IPS-18c (cell line): Measurements from ENCODE around the gene ROR1.

Source experiments
- H3K4me3 ChIP-seq: 2 replicates; pipeline ENCODE4 v1.7.0; 2013; ENCODE audit warnings: low read depth, mild to moderate bottlenecking, low read length, moderate library complexity; ENCODE audit not compliant: insufficient read depth
- H3K9me3 ChIP-seq: one replicate; pipeline ENCODE4 v1.6.1; 2013; ENCODE audit warnings: mild to moderate bottlenecking, low read length, moderate library complexity; ENCODE audit not compliant: control insufficient read depth, insufficient read depth

ROR1 gene

GRCh38 chr1:63880958-63881576 is 107.2 kb downstream of the ROR1 start:
- Histone ChIP-seq H3K4me3 (no peak overlapping the region), H3K9me3 (no peaks in the 10 kb centered on the region)

GRCh38 chr1:63882048-63882704 is 108.4 kb downstream of the ROR1 start:
- H3K9me3 ChIP-seq = no peaks in the 10 kb centered on the region
- no peak overlapping the region for H3K4me3 ChIP-seq

- no peak overlapping the region for H3K4me3 ChIP-seq
- H3K9me3 ChIP-seq = no peaks in the 10 kb centered on the region
Measured at GRCh38 chr1:63883494-63884235, 109.8 kb downstream of the ROR1 start.

DNA sequence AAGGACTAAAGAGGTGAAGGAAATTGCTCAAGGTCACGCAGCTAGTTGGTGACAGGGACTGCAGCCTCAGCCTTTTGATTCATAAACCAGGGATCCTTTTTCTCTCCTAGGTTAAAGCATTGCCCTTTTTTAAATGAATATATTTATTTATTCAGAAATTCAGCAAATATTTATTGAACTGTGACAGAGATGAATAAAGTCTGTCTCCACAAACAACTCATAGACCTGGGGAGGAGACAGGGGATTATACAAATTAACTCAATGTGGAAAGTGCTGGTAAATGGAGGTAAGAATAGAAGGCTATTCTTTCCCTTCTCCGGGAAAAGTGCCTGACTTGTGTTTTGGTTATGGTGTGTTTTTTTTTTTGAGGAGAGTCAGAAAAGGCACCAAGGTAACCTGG is 110.7 kb downstream of the ROR1 start:
- H3K4me3 ChIP-seq = no peak overlapping the region
- H3K9me3 ChIP-seq = no peaks in the 10 kb centered on the region

- Histone ChIP-seq H3K4me3 (no peak overlapping the region), H3K9me3 (no peaks in the 10 kb centered on the region)
Measured at GRCh38 chr1:63885899-63886298, 112.1 kb downstream of the ROR1 start.

- Histone ChIP-seq H3K4me3 (no peak overlapping the region), H3K9me3 (no peaks in the 10 kb centered on the region)
Measured at GRCh38 chr1:63886340-63886739, 112.5 kb downstream of the ROR1 start.

- no peak overlapping the region for H3K4me3 ChIP-seq
- no peaks in the 10 kb centered on the region for H3K9me3 ChIP-seq
Measured at GRCh38 chr1:63887809-63888208, 114.0 kb downstream of the ROR1 start.

DNA sequence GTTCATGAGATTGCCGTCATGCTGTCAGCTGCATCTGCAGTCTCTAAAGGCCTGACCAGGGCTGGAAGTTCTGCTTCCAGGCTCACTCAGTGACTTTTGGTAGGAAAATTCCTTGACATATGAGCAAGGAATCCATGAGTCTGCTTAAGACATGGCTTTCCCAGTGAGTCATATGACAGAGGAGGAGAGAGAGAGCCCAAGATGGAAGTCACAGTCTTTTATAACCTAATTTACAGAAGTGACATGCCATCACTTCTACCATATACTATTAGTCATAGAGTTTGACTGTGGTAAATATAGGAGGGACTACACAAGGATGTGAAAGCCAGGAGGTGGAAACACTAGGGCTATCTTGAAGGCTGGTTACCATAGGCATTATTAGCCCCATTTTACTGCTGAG is 115.2 kb downstream of the ROR1 start:
- H3K4me3 ChIP-seq = no peak overlapping the region
- no peaks in the 10 kb centered on the region for H3K9me3 ChIP-seq

DNA sequence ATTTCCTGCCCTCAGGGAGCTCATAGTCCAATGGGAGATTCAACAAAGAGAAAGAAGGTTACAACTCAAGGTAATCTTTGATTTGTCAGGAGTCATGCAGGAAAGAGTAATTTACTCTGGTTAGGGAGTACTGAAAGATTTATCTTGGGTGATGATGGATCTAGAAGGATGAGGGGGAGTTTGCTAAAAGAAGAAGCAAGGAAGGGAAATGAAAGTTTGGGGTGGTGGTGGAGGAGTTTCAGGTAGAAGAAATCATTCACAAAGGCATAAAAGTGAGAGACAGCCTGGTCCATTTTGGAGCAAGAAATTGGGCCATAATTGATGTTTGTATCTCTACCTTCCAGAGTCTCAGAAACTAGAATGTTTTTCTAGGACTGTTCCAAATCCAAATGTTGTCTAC is 116.7 kb downstream of the ROR1 start:
- Histone ChIP-seq H3K4me3 (no peak overlapping the region), H3K9me3 (no peaks in the 10 kb centered on the region)

- no peaks in the 10 kb centered on the region for H3K9me3 ChIP-seq
- no peak overlapping the region for H3K4me3 ChIP-seq
Measured at GRCh38 chr1:63891060-63891690, 117.4 kb downstream of the ROR1 start.

DNA sequence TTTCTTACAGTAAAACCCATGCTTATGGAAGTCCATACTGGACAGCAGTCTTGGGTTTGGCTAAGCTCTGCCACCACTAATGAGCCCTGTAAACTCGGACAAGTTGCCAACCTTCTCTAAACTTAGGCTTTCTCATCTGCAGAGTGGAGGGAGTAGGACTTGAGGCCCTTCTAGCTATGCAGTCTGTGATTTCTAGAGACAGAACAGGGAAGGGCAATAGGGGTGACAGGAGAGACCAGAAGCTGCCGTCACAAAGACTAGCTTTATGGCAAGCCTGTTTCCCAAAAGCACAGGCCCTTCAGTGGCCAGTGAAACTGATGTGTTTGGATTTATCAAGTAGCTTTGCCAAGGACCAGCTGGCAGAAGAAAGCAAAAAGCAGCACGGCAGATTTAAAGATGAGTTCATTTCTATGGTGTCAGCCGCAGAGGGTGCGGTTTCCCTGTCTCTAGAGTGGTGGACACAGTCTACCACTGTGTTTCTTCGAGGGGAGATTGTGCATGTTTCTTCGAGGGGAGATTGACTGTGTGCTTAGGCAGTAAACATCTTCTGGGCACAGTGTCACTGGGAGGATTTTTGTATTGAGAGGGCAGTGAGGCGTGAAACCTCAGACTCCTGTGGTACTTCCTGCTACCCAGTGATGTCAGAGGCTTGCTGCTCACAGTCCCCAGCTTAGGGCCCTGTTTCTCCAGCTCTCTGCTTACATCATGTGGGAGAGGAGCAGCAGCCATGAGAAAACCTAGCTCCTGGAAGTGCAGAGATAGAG is 119.0 kb downstream of the ROR1 start:
- no peak overlapping the region for H3K4me3 ChIP-seq
- H3K9me3 ChIP-seq = no peaks in the 10 kb centered on the region

GRCh38 chr1:63893976-63894375 is 120.2 kb downstream of the ROR1 start:
- Histone ChIP-seq H3K4me3 (no peak overlapping the region), H3K9me3 (no peaks in the 10 kb centered on the region)

- Histone ChIP-seq H3K4me3 (no peak overlapping the region), H3K9me3 (no peaks in the 10 kb centered on the region)
Measured at GRCh38 chr1:63894627-63895265, 120.9 kb downstream of the ROR1 start.

- no peak overlapping the region for H3K4me3 ChIP-seq
- H3K9me3 ChIP-seq = no peaks in the 10 kb centered on the region
Measured at GRCh38 chr1:63896755-63897154, 122.9 kb downstream of the ROR1 start.

GRCh38 chr1:63898428-63899196 is 124.8 kb downstream of the ROR1 start:
- no peak overlapping the region for H3K4me3 ChIP-seq
- no peaks in the 10 kb centered on the region for H3K9me3 ChIP-seq

- H3K4me3 ChIP-seq = no peak overlapping the region
- no peaks in the 10 kb centered on the region for H3K9me3 ChIP-seq
Measured at GRCh38 chr1:63901094-63901493, 127.3 kb downstream of the ROR1 start.
